ENCODE results near the gene CLDND1. TPM values are rescaled to one million over a fixed set of nuclear protein-coding genes. Genes with fewer than 3 reads are reported as not detected.

CLDND1 gene
- total and polyA plus RNA-seq, 2 of the 13 experiments (the other 11 are each of a cell fraction or from before 2014, with no cell fraction given): 50.8 to 121 TPM

GRCh38 chr3:98560911-98561310 lies 38.2 kb upstream of the CLDND1 start:
- Histone ChIP-seq H3K4me3 (replicated peaks in 1 of 3; ENCODE audit: insufficient read depth in 1 of 3, low read depth in 2 of 3, low read length in 3 of 3) (no peak overlapping the region), H3K27me3 (ENCODE audit: control insufficient read depth in 1 of 2, insufficient read depth in 2 of 2, low read length in 2 of 2) (no peaks in the 10 kb centered on the region), H3K36me3 (replicated peaks in 1 of 2; ENCODE audit: control insufficient read depth in 1 of 2, insufficient read depth in 2 of 2, low read length in 2 of 2) (no peaks in the 10 kb centered on the region), H3K4me2 (ENCODE audit: low read depth, low read length) (no peak overlapping the region), H3K9ac (ENCODE audit: insufficient read depth, low read depth, low read length) (no peak overlapping the region), H3K27ac (ENCODE audit: extremely low read length, insufficient read depth, low read length) (no peak overlapping the region), H4K20me1 (ENCODE audit: insufficient read depth, low read length) (no peaks in the 10 kb centered on the region), H3K79me2 (ENCODE audit: insufficient read depth, low read length) (no peaks in the 10 kb centered on the region), H2AFZ (ENCODE audit: low read length) (no peak overlapping the region), H3K9me3 (ENCODE audit: low read length) (no peaks in the 10 kb centered on the region), H3K4me1 (ENCODE audit: insufficient read depth, low read length) (no peaks in the 10 kb centered on the region)
- BruUV-seq (replicated peaks): no TSS peak
- in situ Hi-C loops (cut with HindIII; ENCODE audit: extremely low pct_ligation_motif_present, low pct_unique_long_range_greater_than_20kb) (loop anchor here (25.0 kb wide), 1 partner anchor 524 kb away; the partner anchor contains the start of gene GABRR3), intact Hi-C loops (cut with micrococcal nuclease; ENCODE audit: unreplicated experiment) (no loop called here)
- POLR2A ChIA-PET: no interaction called here
- CTCF ChIA-PET (ENCODE audit: low intra/inter-chr PET ratio, low total read pairs): no interaction called here
- FAIRE-seq (no peak), DNase-seq (ENCODE audit: low spot score) (no peak), ATAC-seq (no peak)
- 93% methylated on average over 2 of the region's 2 CpGs for WGBS (ENCODE audit: low lambda C conversion rate)
- TF ChIP-seq ETS1 (CRISPR knock-in tag; IDR thresholded peaks at IDR 0.05): no peak
- TF ChIP-seq, protein P1, sequence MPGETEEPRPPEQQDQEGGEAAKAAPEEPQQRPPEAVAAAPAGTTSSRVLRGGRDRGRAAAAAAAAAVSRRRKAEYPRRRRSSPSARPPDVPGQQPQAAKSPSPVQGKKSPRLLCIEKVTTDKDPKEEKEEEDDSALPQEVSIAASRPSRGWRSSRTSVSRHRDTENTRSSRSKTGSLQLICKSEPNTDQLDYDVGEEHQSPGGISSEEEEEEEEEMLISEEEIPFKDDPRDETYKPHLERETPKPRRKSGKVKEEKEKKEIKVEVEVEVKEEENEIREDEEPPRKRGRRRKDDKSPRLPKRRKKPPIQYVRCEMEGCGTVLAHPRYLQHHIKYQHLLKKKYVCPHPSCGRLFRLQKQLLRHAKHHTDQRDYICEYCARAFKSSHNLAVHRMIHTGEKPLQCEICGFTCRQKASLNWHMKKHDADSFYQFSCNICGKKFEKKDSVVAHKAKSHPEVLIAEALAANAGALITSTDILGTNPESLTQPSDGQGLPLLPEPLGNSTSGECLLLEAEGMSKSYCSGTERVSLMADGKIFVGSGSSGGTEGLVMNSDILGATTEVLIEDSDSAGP (CRISPR knock-in tag; IDR thresholded peaks at IDR 0.05; ENCODE audit: borderline replicate concordance): no peak
- no peak for TF ChIP-seq ETV6 (CRISPR knock-in tag; conservative IDR thresholded peaks at IDR 0.05)
- no peak for TF ChIP-seq SRSF4 (IDR thresholded peaks at IDR 0.05; ENCODE audit: low read depth, low read length, poor library complexity, severe bottlenecking)
- TF ChIP-seq RERE (CRISPR knock-in tag; IDR thresholded peaks at IDR 0.05; ENCODE audit: low read depth): no peak
- TF ChIP-seq, protein P2, sequence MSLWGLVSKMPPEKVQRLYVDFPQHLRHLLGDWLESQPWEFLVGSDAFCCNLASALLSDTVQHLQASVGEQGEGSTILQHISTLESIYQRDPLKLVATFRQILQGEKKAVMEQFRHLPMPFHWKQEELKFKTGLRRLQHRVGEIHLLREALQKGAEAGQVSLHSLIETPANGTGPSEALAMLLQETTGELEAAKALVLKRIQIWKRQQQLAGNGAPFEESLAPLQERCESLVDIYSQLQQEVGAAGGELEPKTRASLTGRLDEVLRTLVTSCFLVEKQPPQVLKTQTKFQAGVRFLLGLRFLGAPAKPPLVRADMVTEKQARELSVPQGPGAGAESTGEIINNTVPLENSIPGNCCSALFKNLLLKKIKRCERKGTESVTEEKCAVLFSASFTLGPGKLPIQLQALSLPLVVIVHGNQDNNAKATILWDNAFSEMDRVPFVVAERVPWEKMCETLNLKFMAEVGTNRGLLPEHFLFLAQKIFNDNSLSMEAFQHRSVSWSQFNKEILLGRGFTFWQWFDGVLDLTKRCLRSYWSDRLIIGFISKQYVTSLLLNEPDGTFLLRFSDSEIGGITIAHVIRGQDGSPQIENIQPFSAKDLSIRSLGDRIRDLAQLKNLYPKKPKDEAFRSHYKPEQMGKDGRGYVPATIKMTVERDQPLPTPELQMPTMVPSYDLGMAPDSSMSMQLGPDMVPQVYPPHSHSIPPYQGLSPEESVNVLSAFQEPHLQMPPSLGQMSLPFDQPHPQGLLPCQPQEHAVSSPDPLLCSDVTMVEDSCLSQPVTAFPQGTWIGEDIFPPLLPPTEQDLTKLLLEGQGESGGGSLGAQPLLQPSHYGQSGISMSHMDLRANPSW (CRISPR knock-in tag; IDR thresholded peaks at IDR 0.05; ENCODE audit: borderline replicate concordance): no peak
- TF ChIP-seq ZNF501 (CRISPR knock-in tag; IDR thresholded peaks at IDR 0.05): no peak
- TF ChIP-seq KAT8 (CRISPR knock-in tag; IDR thresholded peaks at IDR 0.05): no peak
- TF ChIP-seq, protein P3, sequence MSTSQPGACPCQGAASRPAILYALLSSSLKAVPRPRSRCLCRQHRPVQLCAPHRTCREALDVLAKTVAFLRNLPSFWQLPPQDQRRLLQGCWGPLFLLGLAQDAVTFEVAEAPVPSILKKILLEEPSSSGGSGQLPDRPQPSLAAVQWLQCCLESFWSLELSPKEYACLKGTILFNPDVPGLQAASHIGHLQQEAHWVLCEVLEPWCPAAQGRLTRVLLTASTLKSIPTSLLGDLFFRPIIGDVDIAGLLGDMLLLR (CRISPR knock-in tag; IDR thresholded peaks at IDR 0.05): no peak
- no peak for TF ChIP-seq KDM6A (CRISPR knock-in tag; IDR thresholded peaks at IDR 0.05; ENCODE audit: low read depth)
- TF ChIP-seq FLYWCH1 (CRISPR knock-in tag; IDR thresholded peaks at IDR 0.05): no peak
- no peak for TF ChIP-seq RBAK (CRISPR knock-in tag; IDR thresholded peaks at IDR 0.05)

Measured in HepG2 (cell line).